Dermis microvascular lymphatic vessel endothelial cell (primary cell): ENCODE results near the gene ATP13A1. TPM values are rescaled to one million over a fixed set of nuclear protein-coding genes. Genes with fewer than 3 reads are reported as not detected.

Source experiments
- DNase-seq, 2 donors: peaks; one replicate each; pipeline versions ENCODE4 v3.0.0 to v3.0.0-alpha.2; 2010; ENCODE audit warnings: low read depth in 2 of 2
- total RNA-seq: library from RNA; depleted of rRNA; stranded (reverse); fragments of >200 nt; gene quantifications from 2 replicates; pipeline ENCODE4 v1.2.1, GENCODE V29; 2014

ATP13A1 gene
- total RNA-seq, 1 donor from 2014 or later, result 14.0 TPM

GRCh38 chr19:19643158-19644053, 20.1 kb downstream of the ATP13A1 start, which contains the start of gene GMIP:
Gene GMIP, minus strand, starts transcription at chr19:19643657. Its CDS starts 128 bp downstream, at chr19:19643529.
- DNase-seq, result peak; percentile 4 to 48

- DNase-seq, result peak in 1 of 2 donors; percentile 14
Observed at GRCh38 chr19:19642506-19643157, 20.8 kb downstream of the ATP13A1 start.

- no peak for DNase-seq
Observed at GRCh38 chr19:19637523-19638251, 25.8 kb downstream of the ATP13A1 start.

GRCh38 chr19:19637186-19637522, 26.3 kb downstream of the ATP13A1 start:
- no peak for DNase-seq

GRCh38 chr19:19636573-19637185, 26.8 kb downstream of the ATP13A1 start:
- DNase-seq, result no peak

- DNase-seq, result no peak
Observed at GRCh38 chr19:19635313-19635702, 28.2 kb downstream of the ATP13A1 start.

GRCh38 chr19:19634516-19635312, 28.8 kb downstream of the ATP13A1 start:
- DNase-seq, result no peak

- no peak for DNase-seq
Observed at GRCh38 chr19:19633711-19634515, 29.6 kb downstream of the ATP13A1 start.

- DNase-seq, result no peak
Observed at GRCh38 chr19:19632661-19633060, 30.8 kb downstream of the ATP13A1 start.

GRCh38 chr19:19631346-19631745, 32.1 kb downstream of the ATP13A1 start:
- DNase-seq, result no peak

- DNase-seq, result no peak
Observed at GRCh38 chr19:19630426-19630825, 33.0 kb downstream of the ATP13A1 start.

GRCh38 chr19:19630062-19630414, 33.4 kb downstream of the ATP13A1 start:
- DNase-seq, result no peak

GRCh38 chr19:19628501-19629134, 34.9 kb downstream of the ATP13A1 start:
- DNase-seq, result no peak

GRCh38 chr19:19627621-19628500, 35.6 kb downstream of the ATP13A1 start, which contains the start of gene LPAR2:
Gene LPAR2, minus strand, starts transcription at chr19:19628220. Its CDS starts 945 bp downstream, at chr19:19627275.
- no peak for DNase-seq

GRCh38 chr19:19626516-19627472, 36.7 kb downstream of the ATP13A1 start:
- DNase-seq, result no peak

GRCh38 chr19:19624032-19624570, 39.4 kb downstream of the ATP13A1 start:
- DNase-seq, result no peak

- no peak for DNase-seq
Observed at GRCh38 chr19:19623383-19623782, 40.1 kb downstream of the ATP13A1 start.
